Ovary (tissue), 9 donors: ENCODE data around the gene MYO1A. TPM values are rescaled to one million over a fixed set of nuclear protein-coding genes. Genes with fewer than 3 reads are reported as not detected.
A peak's percentile ranks its signal among the peaks of the same experiment; 100 is the strongest.

ENCODE experiments used
- DNase-seq, 5 donors: peaks; one replicate each; pipeline ENCODE4 v3.0.0-alpha.2; 2019 to 2020
- H3K27ac ChIP-seq, 2 donors: fragments of 200-600 bp; one replicate each; pipeline versions ENCODE4 v1.5.1 to v1.8.0; 2019 to 2022
- H3K27me3 ChIP-seq: fragments of 200-600 bp; one replicate; pipeline ENCODE4 v1.8.0; 2022
- H3K36me3 ChIP-seq: fragments of 200-600 bp; sonication (generic); one replicate; pipeline ENCODE4 v1.5.1; 2019
- H3K4me1 ChIP-seq: one replicate; pipeline ENCODE4 v1.8.1; 2013; ENCODE audit warnings: mild to moderate bottlenecking, moderate library complexity; ENCODE audit not compliant: insufficient read depth
- H3K4me3 ChIP-seq: fragments of 200-600 bp; sonication (generic); one replicate; pipeline ENCODE4 v1.5.1; 2017
- H3K9me3 ChIP-seq, 2 donors: fragments of 200-600 bp in 1 of 2; sonication (generic) in 1 of 2; one replicate each; pipeline versions ENCODE4 v1.5.1 to v1.8.1; 2013 to 2019; ENCODE audit warnings: mild to moderate bottlenecking in 1 of 2, moderate library complexity in 1 of 2
- EP300 ChIP-seq: sonication (generic); formaldehyde crosslinking; IDR thresholded peaks from one replicate; pipeline ENCODE4 v1.6.1; 2017; ENCODE audit warnings: antibody characterized with exemption
- POLR2A ChIP-seq: fragments of 450-650 bp; IDR thresholded peaks from one replicate; pipeline ENCODE4 v1.6.1; 2017; ENCODE audit warnings: antibody characterized with exemption, mild to moderate bottlenecking, moderate library complexity
- WGBS, 3 donors: extraction: QIAGEN DNeasy Blood & Tissue Kit in 1 of 3; methylation state at CpG; one replicate each; pipeline versions ENCODE4 v1.1.5 to v1.1.7; 2013 to 2017; 5-methylcytosine and 5-hydroxymethylcytosine counted together
- intact Hi-C, 4 donors: fragments of 100-400 bp; cut with DNase I; formaldehyde crosslinking; loops; one replicate each; pipeline versions ENCODE4 v1.11.0 to v1.15.1; 2022 to 2023
- polyA plus RNA-seq, 2 donors: library from polyadenylated mRNA; stranded (reverse); fragments of 200-250 nt in 1 of 2; fragments of 350-450 nt in 1 of 2; fragmentation: Illumina TruSeq in 1 of 2; extraction: RNeasy Lipid Tissue Mini Kit (QIAGEN cat#74804) in 1 of 2; gene quantifications; one replicate each; pipeline ENCODE4 v1.2.3, GENCODE V29; 2013 to 2014
- total RNA-seq, 7 donors: library from RNA; depleted of rRNA in 2 of 7; stranded (reverse); fragments of >200 nt in 2 of 7; fragmentation: NEBNext Ultra II Directional in 3 of 7; extraction: Animal tissue kit (Norgen Biotek cat#: 25700) in 3 of 7; gene quantifications; one replicate each; pipeline versions ENCODE4 v1.1.0 to v1.2.4, GENCODE V29; 2016 to 2023
- TF ChIP-seq, protein P1 (sequence below), 3 donors: fragments of 450-650 bp in 2 of 3; fragments of 200-600 bp in 1 of 3; IDR thresholded peaks; one replicate each; pipeline versions ENCODE4 v1.5.1 to v1.8.0; 2016 to 2022; ENCODE audit warnings: antibody characterized with exemption in 3 of 3, mild to moderate bottlenecking in 1 of 3
- donor health status: DM: no; HTN: no; CAD: no; lungs with moderate emphysema.
- donor health status: DM: no; HTN: no; CAD: no.
- donor health status: Bipolar disorder and iron deficiency.
- donor health status: DM: yes; HTN: yes; CAD: no.
- donor health status: DM: no; HTN: no; CAD: no.
- donor health status: DM: yes; HTN: yes; CAD: no.

Gene MYO1A
- total and polyA plus RNA-seq, 9 donors: 0.08 to 2.6 (median 0.23) TPM; not detected in 2

DNA sequence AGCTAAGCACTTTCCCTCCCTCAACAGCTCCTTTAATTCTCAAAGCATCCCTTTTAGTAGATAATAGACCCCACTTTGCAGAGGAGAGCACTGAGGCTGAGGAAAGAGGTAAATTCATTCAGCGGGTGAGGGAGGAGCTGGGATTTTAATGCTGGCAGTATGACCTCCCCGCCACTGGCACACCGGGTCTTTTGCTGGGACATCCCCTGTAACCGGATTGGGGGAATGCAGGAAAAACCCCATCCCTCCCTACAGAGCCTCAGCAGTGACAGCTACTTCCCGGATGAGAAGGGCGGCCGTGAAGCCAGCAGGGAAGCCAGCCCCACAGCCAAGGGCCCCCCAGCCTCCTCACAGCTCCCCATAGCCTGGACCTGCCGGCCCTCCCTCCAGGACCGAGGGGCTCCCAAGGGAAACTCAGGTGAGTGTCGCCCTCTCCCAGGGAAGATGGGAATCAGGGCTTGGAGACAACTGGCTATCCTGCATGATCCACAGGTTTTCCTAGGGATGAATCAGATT is 55.6 kb downstream of the MYO1A start:
- Histone ChIP-seq H3K4me3 (no peak overlapping the region), H3K27me3 (no peaks in the 10 kb centered on the region), H3K36me3 (no peaks in the 10 kb centered on the region), H3K27ac (no peak overlapping the region), H3K4me1 (no peaks in the 10 kb centered on the region), H3K9me3 (no peaks in the 10 kb centered on the region)
- no peak for DNase-seq
- intact Hi-C loops: no loop called here
- TF ChIP-seq, protein P1, sequence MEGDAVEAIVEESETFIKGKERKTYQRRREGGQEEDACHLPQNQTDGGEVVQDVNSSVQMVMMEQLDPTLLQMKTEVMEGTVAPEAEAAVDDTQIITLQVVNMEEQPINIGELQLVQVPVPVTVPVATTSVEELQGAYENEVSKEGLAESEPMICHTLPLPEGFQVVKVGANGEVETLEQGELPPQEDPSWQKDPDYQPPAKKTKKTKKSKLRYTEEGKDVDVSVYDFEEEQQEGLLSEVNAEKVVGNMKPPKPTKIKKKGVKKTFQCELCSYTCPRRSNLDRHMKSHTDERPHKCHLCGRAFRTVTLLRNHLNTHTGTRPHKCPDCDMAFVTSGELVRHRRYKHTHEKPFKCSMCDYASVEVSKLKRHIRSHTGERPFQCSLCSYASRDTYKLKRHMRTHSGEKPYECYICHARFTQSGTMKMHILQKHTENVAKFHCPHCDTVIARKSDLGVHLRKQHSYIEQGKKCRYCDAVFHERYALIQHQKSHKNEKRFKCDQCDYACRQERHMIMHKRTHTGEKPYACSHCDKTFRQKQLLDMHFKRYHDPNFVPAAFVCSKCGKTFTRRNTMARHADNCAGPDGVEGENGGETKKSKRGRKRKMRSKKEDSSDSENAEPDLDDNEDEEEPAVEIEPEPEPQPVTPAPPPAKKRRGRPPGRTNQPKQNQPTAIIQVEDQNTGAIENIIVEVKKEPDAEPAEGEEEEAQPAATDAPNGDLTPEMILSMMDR (IDR thresholded peaks at IDR 0.05): no peak
- no peak for TF ChIP-seq POLR2A
- TF ChIP-seq EP300: no peak
- WGBS, 3 donors: 60 to 67% (median 66%) methylated on average over 10 of the region's 10 CpGs

DNA sequence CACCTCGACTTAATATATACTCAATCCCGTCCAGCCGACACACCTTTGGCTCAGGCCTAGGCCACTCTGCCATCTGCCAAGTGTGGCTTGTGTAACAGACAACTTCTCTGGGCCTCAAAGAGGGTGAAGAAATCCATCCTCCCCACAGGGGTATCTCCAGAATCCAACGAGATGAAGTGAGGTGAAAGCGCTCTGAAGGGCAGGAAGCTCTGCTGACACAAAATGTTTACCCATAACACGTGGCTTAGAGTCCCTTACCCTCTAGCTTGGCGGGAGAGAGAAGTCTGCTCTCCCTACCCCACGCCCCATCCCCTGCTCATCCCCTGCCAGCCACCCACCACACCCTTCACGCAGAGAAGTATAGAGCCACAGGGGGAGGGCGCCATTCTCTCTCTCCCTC is 56.6 kb downstream of the MYO1A start:
- H3K27ac ChIP-seq: no peak overlapping the region
- DNase-seq: no peak
- no peaks in the 10 kb centered on the region for H3K27me3 ChIP-seq
- H3K36me3 ChIP-seq: no peaks in the 10 kb centered on the region
- no peak for TF ChIP-seq POLR2A
- no peak for TF ChIP-seq EP300
- TF ChIP-seq, protein P1 (IDR thresholded peaks at IDR 0.05): no peak
- no peaks in the 10 kb centered on the region for H3K9me3 ChIP-seq
- intact Hi-C loops: no loop called here
- no peak overlapping the region for H3K4me3 ChIP-seq
- no peaks in the 10 kb centered on the region for H3K4me1 ChIP-seq
- WGBS, 3 donors: 73 to 78% (median 74%) methylated on average over 10 of the region's 10 CpGs

DNA sequence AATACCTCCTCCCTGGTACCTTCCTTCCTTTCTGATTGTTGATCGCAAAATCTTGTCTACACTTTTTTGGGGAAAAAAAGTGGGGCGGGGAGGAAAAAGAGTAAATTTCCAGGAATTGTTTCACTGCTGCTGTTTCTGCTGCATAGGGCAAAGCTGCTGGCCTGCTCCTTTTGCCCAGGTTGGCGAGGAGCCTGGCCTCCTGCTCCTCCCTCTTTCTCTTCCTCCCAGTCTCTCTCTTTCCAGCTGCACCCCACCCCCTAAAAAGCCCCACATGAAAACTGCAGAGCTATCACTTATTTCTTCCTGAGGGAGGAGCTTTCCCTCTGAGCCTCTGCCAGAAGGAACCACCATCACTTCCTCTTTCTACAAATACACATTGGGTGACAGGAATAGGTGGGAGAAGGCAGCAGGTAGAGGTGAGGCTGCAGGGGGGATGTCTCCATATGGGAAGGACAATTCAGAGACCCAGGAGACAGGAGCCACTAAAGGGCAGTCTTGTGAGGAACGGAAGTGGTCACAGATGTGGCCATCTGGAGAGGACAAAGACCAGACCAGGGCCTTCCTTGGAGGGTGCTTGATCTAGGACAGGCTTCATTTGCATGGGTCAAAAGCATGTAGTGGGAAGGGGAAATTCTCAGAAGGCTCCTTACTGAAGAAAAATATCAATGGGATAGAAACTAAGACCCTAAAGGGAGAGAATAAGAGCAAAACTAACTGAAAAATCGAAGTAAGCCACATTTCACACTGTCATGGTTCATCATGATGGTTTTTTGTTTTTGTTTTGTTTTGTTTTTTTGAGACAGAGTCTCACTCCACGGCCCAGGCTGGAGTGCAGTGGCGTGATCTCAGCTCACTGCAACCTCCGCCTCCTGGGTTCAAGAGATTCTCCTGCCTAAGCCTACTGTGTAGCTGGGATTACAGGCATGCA is 58.3 kb downstream of the MYO1A start:
- Histone ChIP-seq H3K4me3 (no peak overlapping the region), H3K27ac (no peak overlapping the region), H3K9me3 (no peaks in the 10 kb centered on the region), H3K4me1 (no peaks in the 10 kb centered on the region), H3K27me3 (no peaks in the 10 kb centered on the region), H3K36me3 (no peaks in the 10 kb centered on the region)
- TF ChIP-seq, protein P1 (IDR thresholded peaks at IDR 0.05): no peak
- TF ChIP-seq POLR2A (no peak), EP300 (no peak)
- intact Hi-C loops: no loop called here
- peak in 2 of 5 donors; percentile 41 to 59 for DNase-seq
- 62 to 69% (median 62%) methylated on average over 8 of the region's 8 CpGs for WGBS, 3 donors

DNA sequence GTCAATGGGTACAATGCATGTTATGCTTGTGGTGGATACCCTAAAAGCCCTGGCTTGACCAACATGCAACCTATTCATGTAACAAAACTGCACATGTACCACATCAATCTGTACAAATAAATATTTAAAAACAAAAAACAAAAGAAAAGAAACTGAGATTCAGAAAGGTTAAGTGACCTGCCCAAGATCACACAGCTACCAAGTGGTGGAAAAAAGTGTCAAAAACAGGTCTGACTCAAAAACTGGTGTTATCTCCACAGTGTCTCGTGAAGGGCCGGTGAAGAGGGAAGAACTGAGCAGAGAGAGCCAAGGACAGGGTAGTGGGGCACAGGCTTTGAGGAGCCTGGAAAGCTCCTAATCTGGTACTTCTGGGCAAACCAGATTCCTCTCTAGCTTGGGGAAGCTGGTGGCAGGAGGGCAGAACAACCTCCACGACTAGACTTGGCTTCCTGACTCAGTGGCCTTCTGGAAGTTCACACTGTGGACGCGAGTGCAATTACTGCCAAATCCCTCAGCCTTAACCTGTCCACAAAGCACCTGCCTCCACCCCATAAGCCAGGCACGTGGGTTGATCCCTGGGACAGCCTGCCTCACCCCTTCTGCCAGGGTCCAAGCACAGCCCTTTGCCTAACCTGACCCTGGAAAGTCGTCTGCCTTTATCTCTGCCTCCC is 59.1 kb downstream of the MYO1A start:
- intact Hi-C loops: no loop called here
- H3K9me3 ChIP-seq: no peaks in the 10 kb centered on the region
- TF ChIP-seq EP300 (no peak), POLR2A (no peak)
- TF ChIP-seq, protein P1 (IDR thresholded peaks at IDR 0.05): no peak
- 46 to 67% (median 58%) methylated on average over 7 of the region's 7 CpGs for WGBS, 3 donors
- no peaks in the 10 kb centered on the region for H3K4me1 ChIP-seq
- no peak overlapping the region for H3K4me3 ChIP-seq
- no peak for DNase-seq
- H3K36me3 ChIP-seq: no peaks in the 10 kb centered on the region
- no peaks in the 10 kb centered on the region for H3K27me3 ChIP-seq
- H3K27ac ChIP-seq: no peak overlapping the region
